Trophoblast cell (in vitro differentiated cells and primary cell): ENCODE results near the gene PARD3B.

Experiments used
- DNase-seq, 2 donors: peaks; one replicate each; pipeline ENCODE4 v3.0.0-alpha.2; 2016
- H2AFZ ChIP-seq: 2 replicates; pipeline ENCODE4 v1.6.1; 2013; ENCODE audit warnings: low read length, moderate library complexity, mild to moderate bottlenecking; ENCODE audit not compliant: insufficient read depth, poor library complexity
- H2AK5ac ChIP-seq: 2 replicates; pipeline ENCODE4 v1.6.1; 2013; ENCODE audit warnings: mild to moderate bottlenecking, low read length
- H2BK120ac ChIP-seq: 2 replicates; pipeline ENCODE4 v1.6.1; 2013; ENCODE audit warnings: low read length, mild to moderate bottlenecking, moderate library complexity; ENCODE audit not compliant: insufficient read depth, poor library complexity
- H2BK12ac ChIP-seq: 2 replicates; pipeline ENCODE4 v1.6.1; 2013; ENCODE audit warnings: mild to moderate bottlenecking, low read length, moderate library complexity
- H2BK5ac ChIP-seq: 2 replicates; pipeline ENCODE4 v1.6.1; 2013; ENCODE audit warnings: low read length, low read depth, moderate library complexity, mild to moderate bottlenecking; ENCODE audit not compliant: poor library complexity
- H3K14ac ChIP-seq: 2 replicates; pipeline ENCODE4 v1.6.1; 2013; ENCODE audit warnings: mild to moderate bottlenecking, low read length
- H3K18ac ChIP-seq: 2 replicates; pipeline ENCODE4 v1.6.1; 2013; ENCODE audit warnings: mild to moderate bottlenecking, low read length
- H3K23ac ChIP-seq: 2 replicates; pipeline ENCODE4 v1.6.1; 2013; ENCODE audit warnings: low read length
- H3K27ac ChIP-seq: 2 replicates; pipeline ENCODE4 v1.5.1; 2013; ENCODE audit warnings: low read depth, mild to moderate bottlenecking, inconsistent platforms, low read length, moderate library complexity
- H3K27me3 ChIP-seq: 2 replicates; pipeline ENCODE4 v1.6.1; 2013; ENCODE audit warnings: inconsistent platforms, mild to moderate bottlenecking, low read length, moderate library complexity; ENCODE audit not compliant: insufficient read depth
- H3K36me3 ChIP-seq, 2 experiments: 1 replicate in 1 of 2; 2 replicates in 1 of 2; pipeline ENCODE4 v1.6.1; 2013; ENCODE audit warnings: low read length in 2 of 2, mild to moderate bottlenecking in 2 of 2, moderate library complexity in 1 of 2; ENCODE audit not compliant: insufficient read depth in 2 of 2, control insufficient read depth in 1 of 2
- H3K4ac ChIP-seq: 2 replicates; pipeline ENCODE4 v1.6.1; 2013; ENCODE audit warnings: low read depth, mild to moderate bottlenecking, low read length, moderate library complexity
- H3K4me1 ChIP-seq, 2 experiments: 1 replicate in 1 of 2; 2 replicates in 1 of 2; pipeline ENCODE4 v1.6.1; 2013; ENCODE audit warnings: low read length in 2 of 2, mild to moderate bottlenecking in 2 of 2, moderate library complexity in 1 of 2; ENCODE audit not compliant: insufficient read depth in 2 of 2, control insufficient read depth in 1 of 2
- H3K4me2 ChIP-seq: 2 replicates; pipeline ENCODE4 v1.6.1; 2013; ENCODE audit warnings: inconsistent platforms, mild to moderate bottlenecking, low read length, moderate library complexity
- H3K4me3 ChIP-seq: 2 replicates; pipeline ENCODE4 v1.5.1; 2013; ENCODE audit warnings: mild to moderate bottlenecking, low read depth, low read length, inconsistent platforms
- H3K79me1 ChIP-seq: one replicate; pipeline ENCODE4 v1.6.1; 2013; ENCODE audit warnings: low read length
- H3K79me2 ChIP-seq: 2 replicates; pipeline ENCODE4 v1.6.1; 2013; ENCODE audit warnings: low read length, mild to moderate bottlenecking; ENCODE audit not compliant: control insufficient read depth, insufficient read depth, poor library complexity
- H3K9ac ChIP-seq: 2 replicates; pipeline ENCODE4 v1.6.1; 2013; ENCODE audit warnings: mild to moderate bottlenecking, low read length
- H3K9me3 ChIP-seq: 2 replicates; pipeline ENCODE4 v1.6.1; 2013; ENCODE audit warnings: low read depth, mild to moderate bottlenecking, control low read depth, inconsistent platforms, low read length; ENCODE audit not compliant: insufficient read depth
- H4K12ac ChIP-seq: 2 replicates; pipeline ENCODE4 v1.6.1; 2013; ENCODE audit warnings: low read depth, mild to moderate bottlenecking, low read length, moderate library complexity
- H4K8ac ChIP-seq: 2 replicates; pipeline ENCODE4 v1.6.1; 2013; ENCODE audit warnings: low read depth, mild to moderate bottlenecking, low read length, moderate library complexity
- H4K91ac ChIP-seq: one replicate; pipeline ENCODE4 v1.6.1; 2013; ENCODE audit warnings: low read depth, mild to moderate bottlenecking, low read length, moderate library complexity
- WGBS: extraction: QIAGEN DNeasy Blood & Tissue Kit; methylation state at CpG from one replicate; pipeline ENCODE4 v1.1.7; 2013; ENCODE audit warnings: missing lambda C conversion rate; ENCODE audit not compliant: insufficient read length, insufficient coverage; ENCODE audit errors: extremely low coverage; 5-methylcytosine and 5-hydroxymethylcytosine counted together

Gene PARD3B

GRCh38 chr2:205438241-205438640 is 893.0 kb downstream of the PARD3B start:
- Histone ChIP-seq H3K23ac (no peak overlapping the region), H4K12ac (no peak overlapping the region), H3K79me2 (no peaks in the 10 kb centered on the region), H3K4me2 (no peak overlapping the region), H2BK120ac (no peak overlapping the region), H4K8ac (no peak overlapping the region), H3K9ac (no peak overlapping the region), H2AFZ (no peak overlapping the region), H4K91ac (no peak overlapping the region), H3K9me3 (no peaks in the 10 kb centered on the region), H3K36me3 (no peaks in the 10 kb centered on the region), H3K79me1 (no peaks in the 10 kb centered on the region), H2AK5ac (no peak overlapping the region), H3K27me3 (no peaks in the 10 kb centered on the region), H3K4me3 (no peak overlapping the region), H3K18ac (no peak overlapping the region), H3K14ac (no peak overlapping the region), H3K4ac (no peak overlapping the region), H3K27ac (no peak overlapping the region), H2BK5ac (no peak overlapping the region), H2BK12ac (no peak overlapping the region), H3K4me1 (no peaks in the 10 kb centered on the region)
- WGBS: no CpG with 5 or more reads among the region's 2 CpGs
- DNase-seq: peak in 1 of 2 donors; percentile 13

GRCh38 chr2:205439621-205440020 is 894.3 kb downstream of the PARD3B start:
- Histone ChIP-seq H2BK120ac (no peak overlapping the region), H4K12ac (no peak overlapping the region), H3K27me3 (no peaks in the 10 kb centered on the region), H3K4me1 (no peaks in the 10 kb centered on the region), H3K79me2 (no peaks in the 10 kb centered on the region), H4K8ac (no peak overlapping the region), H2AFZ (no peak overlapping the region), H3K9me3 (no peaks in the 10 kb centered on the region), H3K9ac (no peak overlapping the region), H3K4me3 (no peak overlapping the region), H3K23ac (no peak overlapping the region), H3K36me3 (no peaks in the 10 kb centered on the region), H4K91ac (no peak overlapping the region), H2BK12ac (no peak overlapping the region), H3K14ac (no peak overlapping the region), H3K79me1 (no peaks in the 10 kb centered on the region), H3K4me2 (no peak overlapping the region), H2AK5ac (no peak overlapping the region), H2BK5ac (no peak overlapping the region), H3K27ac (no peak overlapping the region), H3K4ac (no peak overlapping the region), H3K18ac (no peak overlapping the region)
- DNase-seq: no peak
- no CpG with 5 or more reads among the region's 2 CpGs for WGBS

GRCh38 chr2:205441524-205441923 is 896.2 kb downstream of the PARD3B start:
- no peak overlapping the region for H3K27ac ChIP-seq
- no peak overlapping the region for H2AFZ ChIP-seq
- DNase-seq: no peak

GRCh38 chr2:205448189-205448588 is 902.9 kb downstream of the PARD3B start:
- Histone ChIP-seq H3K79me1 (no peaks in the 10 kb centered on the region), H3K4me1 (no peaks in the 10 kb centered on the region), H3K4ac (no peak overlapping the region), H3K27ac (no peak overlapping the region), H3K4me3 (no peak overlapping the region), H3K14ac (no peak overlapping the region), H2BK12ac (no peak overlapping the region), H3K27me3 (no peaks in the 10 kb centered on the region), H3K9ac (no peak overlapping the region), H3K9me3 (no peaks in the 10 kb centered on the region), H3K23ac (no peak overlapping the region), H4K91ac (no peak overlapping the region), H2AK5ac (no peak overlapping the region), H4K8ac (no peak overlapping the region), H4K12ac (no peak overlapping the region), H2AFZ (no peak overlapping the region), H2BK120ac (no peak overlapping the region), H3K79me2 (no peaks in the 10 kb centered on the region), H3K36me3 (no peaks in the 10 kb centered on the region), H3K4me2 (no peak overlapping the region), H3K18ac (no peak overlapping the region), H2BK5ac (no peak overlapping the region)
- DNase-seq: no peak

More at GRCh38 chr2:205441524-205441923, 896.2 kb downstream of the PARD3B start:
- Histone ChIP-seq H3K36me3 (no peaks in the 10 kb centered on the region), H3K14ac (no peak overlapping the region), H3K4me2 (no peak overlapping the region), H2BK5ac (no peak overlapping the region), H4K8ac (no peak overlapping the region), H3K4me1 (no peaks in the 10 kb centered on the region), H3K9ac (no peak overlapping the region), H3K4ac (no peak overlapping the region), H2BK12ac (no peak overlapping the region), H2BK120ac (no peak overlapping the region), H4K12ac (no peak overlapping the region), H3K18ac (no peak overlapping the region), H3K79me1 (no peaks in the 10 kb centered on the region), H3K79me2 (no peaks in the 10 kb centered on the region), H3K4me3 (no peak overlapping the region), H2AK5ac (no peak overlapping the region), H4K91ac (no peak overlapping the region), H3K27me3 (no peaks in the 10 kb centered on the region), H3K9me3 (no peaks in the 10 kb centered on the region), H3K23ac (no peak overlapping the region)
